GM19035 (cell line): ENCODE data around the gene TCF21.
A peak's percentile ranks its signal among the peaks of the same experiment; 100 is the strongest.
"Not testable (repeated sequence)": the region's sequence is repeated elsewhere in the genome, so short reads cannot be mapped to it uniquely, and the experiment has no call there.

Source experiments
- ATAC-seq: cut with Tn5 transposase; IDR thresholded peaks from one replicate; pipeline ENCODE4 v1.9.1; 2021; ENCODE audit not compliant: unreplicated experiment

TCF21 gene

DNA sequence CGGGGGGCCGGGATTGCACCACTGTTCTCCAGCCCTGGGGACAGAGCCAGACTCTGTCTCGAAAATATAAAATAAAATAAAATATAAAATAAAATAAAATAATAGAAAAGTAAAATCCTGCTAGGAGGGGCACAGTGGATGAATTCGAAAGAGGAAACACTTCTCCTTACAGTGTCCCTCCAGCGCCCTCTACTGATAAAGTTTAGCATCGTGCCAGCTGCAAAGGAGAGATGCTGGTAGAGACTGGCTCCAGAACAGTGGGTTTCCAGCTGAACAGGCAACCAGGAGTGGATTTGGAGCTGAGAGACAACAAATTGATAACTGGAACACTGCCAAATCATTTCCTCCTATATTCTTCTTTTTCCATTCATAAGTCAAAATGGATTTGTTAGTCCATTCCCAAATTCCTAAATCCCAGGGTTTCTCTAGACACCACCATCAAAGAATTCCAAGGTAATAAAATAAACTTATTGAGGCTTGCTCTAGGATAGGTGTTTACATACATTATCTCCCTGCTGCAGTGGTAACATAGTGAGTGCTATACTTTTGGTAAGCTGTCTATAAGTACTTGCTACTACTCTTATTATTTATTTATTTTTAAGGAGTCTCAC, 32.4 kb downstream of the TCF21 start:
- peak; percentile 70 for ATAC-seq

DNA sequence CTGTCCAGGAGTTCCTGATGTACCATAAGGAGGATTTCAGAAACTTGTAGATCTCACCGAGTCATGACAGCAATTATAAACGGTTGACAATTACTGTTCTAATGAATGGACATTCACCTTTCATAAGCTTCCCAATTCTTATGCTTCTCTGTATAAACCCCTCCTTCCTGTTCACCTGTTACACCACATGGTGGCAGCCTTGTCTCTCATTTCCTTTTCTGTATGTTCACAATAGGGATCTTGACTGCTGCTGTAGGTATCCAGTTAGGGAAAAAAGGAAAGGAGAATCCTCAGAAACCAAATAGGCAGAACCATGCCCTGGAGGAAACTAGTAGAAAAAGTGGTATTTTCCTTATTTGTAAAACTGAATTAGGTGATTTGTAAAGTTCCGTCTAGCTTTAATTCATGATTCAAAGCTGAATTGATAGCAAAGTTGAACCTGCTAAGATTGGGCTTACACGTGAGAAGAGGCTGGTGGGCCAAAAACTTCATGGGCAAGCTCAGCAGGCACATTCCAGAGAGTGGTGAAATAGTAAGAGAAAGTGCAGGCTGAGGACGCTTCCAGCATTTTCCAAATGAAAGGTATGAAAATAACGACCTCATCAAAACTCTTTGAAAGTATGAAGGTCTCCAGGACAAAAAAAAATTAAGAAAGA, 35.2 kb downstream of the TCF21 start:
- peak; percentile 81 for ATAC-seq

DNA sequence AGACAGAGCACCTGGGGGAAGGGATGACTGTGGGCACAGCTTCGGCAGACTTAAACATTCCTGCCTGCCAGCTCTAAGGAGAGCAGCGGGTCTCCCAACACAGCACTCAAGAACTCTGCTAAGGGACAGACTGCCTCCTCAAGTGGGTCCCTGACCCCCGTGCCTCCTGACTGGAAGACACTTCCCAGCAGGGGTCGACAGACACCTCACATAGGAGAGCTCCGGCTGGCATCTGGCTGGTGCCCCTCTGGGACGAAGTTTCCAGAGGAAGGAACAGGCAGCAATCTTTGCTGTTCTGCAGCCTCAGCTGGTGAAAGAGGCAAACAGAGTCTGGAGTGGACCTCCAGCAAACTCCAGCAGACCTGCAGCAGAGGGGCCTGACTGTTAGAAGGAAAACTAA, 42.3 kb downstream of the TCF21 start:
- not testable (repeated sequence) for ATAC-seq

DNA sequence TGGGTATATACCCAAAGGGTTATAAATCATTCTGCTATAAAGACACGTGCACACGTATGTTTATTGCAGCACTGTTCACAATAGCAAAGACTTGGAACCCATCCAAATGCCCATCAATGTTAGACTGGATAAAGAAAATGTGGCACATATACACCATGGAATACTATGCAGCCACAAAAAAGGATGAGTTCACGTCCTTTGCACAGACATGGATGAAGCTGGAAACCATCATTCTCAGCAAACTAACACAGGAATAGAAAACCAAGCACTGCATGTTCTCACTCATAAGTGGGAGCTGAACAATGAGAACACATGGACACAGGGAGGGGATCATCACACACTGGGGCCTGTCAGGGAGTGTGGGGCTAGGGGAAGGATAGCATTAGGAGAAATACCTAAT, 47.4 kb downstream of the TCF21 start:
- ATAC-seq, result not testable (repeated sequence)

DNA sequence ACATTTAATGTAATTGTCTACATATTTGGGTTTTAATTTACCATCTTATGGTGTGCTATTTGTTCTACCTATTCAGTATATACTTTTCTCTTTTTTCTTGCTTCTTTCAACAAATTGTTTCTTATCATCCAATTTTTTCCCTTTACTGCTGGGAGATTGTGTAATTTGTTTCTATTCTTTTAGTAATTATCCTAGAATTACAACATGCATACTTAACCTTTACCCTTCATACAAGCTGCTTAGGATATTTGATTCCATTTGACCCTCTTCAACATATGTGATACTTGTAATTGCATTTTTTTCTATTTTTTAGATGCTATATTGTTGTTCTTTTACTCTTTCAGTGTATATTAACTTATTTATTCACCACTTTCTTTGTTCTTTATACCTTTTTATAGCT, 49.0 kb downstream of the TCF21 start:
- ATAC-seq, result no peak

DNA sequence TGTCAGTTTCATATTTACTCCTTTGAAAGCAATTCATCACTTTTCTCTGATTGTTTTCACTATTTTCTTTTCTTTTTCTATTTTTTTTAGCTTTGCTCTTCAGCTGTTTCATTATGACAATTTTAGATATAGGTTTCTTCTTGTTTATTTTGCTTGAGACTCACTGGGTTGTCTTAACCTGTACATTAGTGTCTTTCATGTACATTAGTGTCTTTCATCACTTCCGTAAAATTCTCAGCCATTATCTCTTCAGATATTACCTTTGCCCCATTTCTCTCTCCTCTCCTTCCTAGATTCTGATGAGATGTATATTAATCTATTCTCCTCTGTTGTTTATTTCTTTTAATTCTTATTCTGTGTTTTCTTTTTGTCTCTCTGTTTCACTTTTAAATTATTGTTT, 49.6 kb downstream of the TCF21 start:
- no peak for ATAC-seq

DNA sequence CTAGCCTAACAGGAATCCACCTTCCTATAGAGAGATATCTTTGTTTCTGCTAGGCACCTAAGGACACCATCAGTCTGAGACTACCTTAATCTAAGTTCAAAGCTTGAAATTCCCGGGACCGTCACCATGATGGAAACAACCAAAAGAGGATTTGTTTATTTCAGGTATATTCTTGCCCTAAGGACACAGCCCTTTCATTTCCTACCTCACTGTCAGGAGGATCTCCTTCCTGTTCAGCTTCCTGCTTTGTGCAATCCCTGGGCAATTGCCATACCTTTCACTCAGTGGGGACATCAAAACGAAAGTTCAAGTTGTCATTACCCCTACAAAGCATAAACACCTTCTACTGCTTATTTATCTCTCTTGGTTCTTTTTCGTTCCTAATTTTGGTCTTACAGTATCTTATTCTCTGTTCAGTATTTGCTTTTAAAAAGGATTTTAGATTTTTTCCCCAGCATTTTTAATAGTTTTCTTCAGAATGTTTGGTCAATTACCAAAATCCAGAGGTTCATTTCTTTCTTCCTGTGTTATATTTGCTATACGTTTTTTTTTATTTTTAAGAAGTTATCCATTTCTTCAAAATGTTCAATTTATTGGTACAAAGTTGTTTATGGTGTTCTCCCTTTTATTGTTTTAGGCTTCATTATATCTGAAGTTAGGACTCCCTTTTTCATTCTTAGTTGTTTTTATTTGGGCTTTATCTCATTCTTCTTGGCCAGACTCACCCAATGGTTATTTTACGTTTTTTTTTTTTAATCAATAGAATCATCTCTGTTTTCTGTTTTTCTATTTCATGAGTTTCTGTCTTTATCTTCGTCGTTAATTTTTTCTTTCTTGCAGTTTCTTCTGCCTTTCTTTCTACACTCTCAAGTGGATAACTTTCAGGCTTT, 51.1 kb downstream of the TCF21 start:
- ATAC-seq, result no peak
